Body of pancreas (tissue), 4 donors: ENCODE results near the gene PTPRH.

ENCODE experiments used
- CTCF ChIP-seq, 7 experiments: fragments of 450-650 bp in 4 of 7; fragments of 200-600 bp in 3 of 7; sonication (generic) in 3 of 7; IDR thresholded peaks; one replicate each; pipeline ENCODE4 v1.5.1; 2016 to 2019; ENCODE audit warnings: antibody characterized with exemption in 7 of 7
- POLR2A ChIP-seq, 3 donors: fragments of 450-650 bp; IDR thresholded peaks; one replicate each; pipeline ENCODE4 v1.6.1; 2016; ENCODE audit warnings: antibody characterized with exemption in 3 of 3, mild to moderate bottlenecking in 2 of 3

GRCh38 chr19:55166530-55167268, 42.6 kb downstream of the PTPRH start, which contains the start of gene DNAAF3:
- TF ChIP-seq CTCF (IDR thresholded peaks at IDR 0.05) (peak in 2 of 7 experiments; percentile 23 to 39), POLR2A (IDR thresholded peaks at IDR 0.05) (no peak)
